HG03095 (cell line): ENCODE measurements around the gene OSBPL5.

ENCODE experiments used
- ATAC-seq: cut with Tn5 transposase; IDR thresholded peaks from one replicate; pipeline ENCODE4 v1.9.1; 2021; ENCODE audit warnings: moderate library complexity; ENCODE audit not compliant: unreplicated experiment

The OSBPL5 gene

GRCh38 chr11:3197878-3198528 is 32.9 kb upstream of the OSBPL5 start:
- no peak for ATAC-seq

GRCh38 chr11:3197044-3197695 is 32.1 kb upstream of the OSBPL5 start:
- ATAC-seq = no peak

GRCh38 chr11:3196161-3197043 is 31.3 kb upstream of the OSBPL5 start:
- no peak for ATAC-seq

GRCh38 chr11:3195251-3196160 is 30.4 kb upstream of the OSBPL5 start:
- no peak for ATAC-seq

GRCh38 chr11:3194016-3194816 is 29.1 kb upstream of the OSBPL5 start:
- no peak for ATAC-seq

- ATAC-seq = no peak
Measured at GRCh38 chr11:3193373-3194015, 28.4 kb upstream of the OSBPL5 start.

- no peak for ATAC-seq
Measured at GRCh38 chr11:3192511-3193372, 27.6 kb upstream of the OSBPL5 start.

GRCh38 chr11:3191586-3192324 is 26.6 kb upstream of the OSBPL5 start:
- ATAC-seq = no peak

GRCh38 chr11:3190600-3190999 is 25.5 kb upstream of the OSBPL5 start:
- ATAC-seq = no peak

- no peak for ATAC-seq
Measured at GRCh38 chr11:3189886-3190583, 24.9 kb upstream of the OSBPL5 start.

GRCh38 chr11:3189196-3189843 is 24.2 kb upstream of the OSBPL5 start:
- ATAC-seq = no peak

GRCh38 chr11:3188496-3189195 is 23.5 kb upstream of the OSBPL5 start:
- ATAC-seq = no peak

GRCh38 chr11:3186166-3186953 is 21.2 kb upstream of the OSBPL5 start:
- no peak for ATAC-seq

GRCh38 chr11:3184732-3185347 is 19.7 kb upstream of the OSBPL5 start:
- ATAC-seq = no peak

GRCh38 chr11:3183523-3183922 is 18.4 kb upstream of the OSBPL5 start:
- ATAC-seq = no peak
